NCI-H146 (cell line): Measurements from ENCODE around the gene ELMOD1.

ENCODE experiments used
- DNase-seq: peaks from one replicate; lab custom pipeline; 2025; lab: John Stamatoyannopoulos, UW

Gene ELMOD1

DNA sequence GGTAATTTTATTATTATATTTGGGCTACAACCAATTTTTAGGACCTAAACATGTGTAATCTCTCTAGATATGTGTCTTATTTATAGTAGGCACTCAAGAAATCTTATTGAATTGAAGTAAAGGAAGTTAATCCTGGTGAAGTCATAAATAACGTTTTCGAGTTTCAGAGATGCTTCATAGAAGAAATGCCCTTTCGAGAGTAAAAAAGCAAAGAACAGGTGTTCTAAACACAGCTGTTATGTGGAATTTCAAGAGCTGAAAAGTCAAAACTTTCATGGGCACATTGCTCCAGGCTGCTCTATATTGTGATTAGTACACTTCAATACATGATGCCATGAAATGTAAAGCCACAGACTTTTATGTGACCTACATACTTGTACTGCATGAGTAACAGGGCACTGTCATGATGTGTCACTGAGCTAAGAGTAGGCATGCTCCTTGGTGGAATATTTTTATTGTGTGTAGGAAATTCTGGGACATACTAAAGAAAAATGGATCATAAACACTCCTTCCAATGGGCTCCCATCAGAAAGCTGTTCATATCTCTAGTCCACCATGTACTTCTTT, 7.2 kb upstream of the ELMOD1 start:
- DNase-seq = no peak

DNA sequence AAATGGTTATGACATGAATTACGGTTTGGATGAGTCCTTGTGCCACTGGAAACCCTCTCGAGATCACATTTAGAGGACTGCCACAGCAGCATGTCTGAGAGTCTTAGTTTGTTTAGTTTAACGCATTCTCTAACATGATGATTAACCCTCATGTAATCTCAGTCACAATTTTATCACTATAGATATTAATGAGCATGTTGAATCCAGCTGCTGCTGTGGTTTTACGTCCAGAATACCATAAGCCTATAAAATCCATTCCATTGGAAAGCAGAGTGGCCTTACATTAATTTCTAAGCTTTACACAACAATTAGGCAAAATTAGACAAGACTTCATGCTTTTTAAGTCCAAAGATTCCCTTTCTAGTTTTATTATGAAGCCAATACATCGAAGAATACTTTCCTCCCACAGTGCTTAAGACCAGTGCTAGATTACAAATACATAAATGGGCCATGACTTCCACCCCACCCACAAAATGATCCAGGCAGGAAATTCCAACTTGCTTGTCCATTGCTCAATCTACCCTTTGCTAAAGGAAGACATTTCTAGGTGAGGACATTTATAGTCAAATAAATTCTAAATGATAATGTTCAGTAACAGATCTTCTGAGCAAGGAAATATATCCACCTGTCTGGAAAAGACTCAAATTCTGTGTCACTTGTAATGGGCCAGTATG, 3.5 kb upstream of the ELMOD1 start:
- DNase-seq = no peak

DNA sequence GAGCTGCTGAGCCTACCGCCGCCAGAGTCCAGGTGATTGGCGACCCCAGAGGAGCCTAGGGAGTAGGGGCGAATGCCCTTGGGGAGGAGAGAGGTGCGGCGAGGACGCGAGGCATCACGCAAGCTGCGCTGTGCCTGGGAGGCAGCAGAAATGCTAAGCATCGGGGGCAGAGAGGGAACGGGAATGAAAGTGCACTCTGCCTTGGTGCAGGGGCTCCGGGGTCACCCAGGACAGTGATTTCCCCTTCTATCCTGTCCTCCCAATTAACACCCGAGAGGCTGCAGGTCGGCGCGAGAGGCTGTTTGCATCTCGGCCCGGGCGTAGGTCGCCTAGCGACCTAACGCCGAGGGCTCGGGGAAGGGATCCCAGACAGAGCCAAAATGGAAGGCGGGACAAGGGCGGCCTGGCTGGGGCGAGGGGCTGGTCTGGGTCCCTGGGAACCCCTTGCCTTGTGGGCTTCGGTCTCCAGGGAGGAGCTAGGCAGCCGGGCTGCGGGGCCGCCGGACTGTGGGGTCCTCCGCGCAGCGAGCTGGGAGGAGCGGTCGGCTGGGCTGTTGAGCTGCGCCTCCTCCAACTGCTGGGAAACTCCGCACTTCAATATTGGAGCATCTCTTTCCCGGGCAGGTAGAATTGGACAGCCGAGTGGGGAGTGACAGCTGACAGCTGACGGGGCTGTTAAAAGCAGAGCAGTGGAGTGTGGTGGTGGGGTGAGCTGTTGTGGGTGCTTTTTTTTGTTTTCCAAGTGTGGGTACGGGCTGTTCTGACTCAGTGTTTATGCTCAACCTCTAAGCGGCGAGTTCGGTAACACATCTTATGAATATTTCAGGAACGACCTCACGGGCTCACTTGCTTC, 657 bp downstream of the ELMOD1 start:
- DNase-seq = no peak

GRCh38 chr11:107592231-107592590, 1.3 kb downstream of the ELMOD1 start:
- DNase-seq = no peak

- DNase-seq = no peak
These were observed 1.9 kb downstream of the ELMOD1 start for GRCh38 chr11:107592813-107593212.

GRCh38 chr11:107593951-107594350, 3.0 kb downstream of the ELMOD1 start:
- DNase-seq = no peak

GRCh38 chr11:107594736-107595135, 3.8 kb downstream of the ELMOD1 start:
- no peak for DNase-seq

DNA sequence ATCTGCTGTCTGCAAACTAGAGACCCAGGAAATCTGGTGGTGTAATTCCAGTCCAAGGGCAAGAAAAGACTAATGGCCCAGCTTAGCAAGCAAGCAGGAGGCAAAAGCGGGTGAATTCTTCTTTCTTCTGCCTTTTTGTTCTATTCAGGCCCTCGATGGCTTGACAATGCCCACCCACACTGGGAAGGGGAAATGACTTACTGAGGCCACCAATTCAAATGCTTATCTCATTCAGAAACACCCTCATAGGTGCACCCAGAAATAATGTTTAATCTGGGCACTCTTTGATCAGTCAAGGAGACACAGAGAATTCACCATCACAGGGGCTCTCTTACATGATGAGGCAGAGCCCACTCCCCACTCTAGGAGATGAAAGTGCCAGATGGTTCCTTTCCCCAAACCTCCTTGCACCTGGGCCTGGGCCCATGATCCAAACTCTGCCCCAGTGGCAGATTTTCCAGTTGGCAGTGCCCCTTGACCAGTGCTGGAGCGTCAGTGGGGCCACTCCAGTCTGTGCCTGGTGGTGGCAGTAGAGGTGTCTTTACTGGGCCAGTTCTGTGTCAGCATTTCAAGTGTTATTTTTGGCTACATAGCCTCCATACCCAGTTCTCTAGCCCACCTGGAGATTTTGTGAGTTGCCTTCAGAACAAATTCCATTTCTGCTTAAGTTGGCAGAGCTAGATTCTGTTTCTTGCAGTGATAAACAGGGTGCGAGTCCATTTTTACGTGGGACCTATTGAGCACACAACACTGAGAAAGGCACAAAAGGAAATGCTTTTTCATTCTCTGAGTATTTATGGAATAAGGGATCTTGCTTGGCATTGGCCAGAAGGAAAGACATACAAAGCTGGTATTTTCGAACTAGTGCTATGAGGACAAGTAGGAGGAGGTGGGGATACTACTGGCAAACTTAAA, 7.5 kb downstream of the ELMOD1 start:
- DNase-seq = no peak

DNA sequence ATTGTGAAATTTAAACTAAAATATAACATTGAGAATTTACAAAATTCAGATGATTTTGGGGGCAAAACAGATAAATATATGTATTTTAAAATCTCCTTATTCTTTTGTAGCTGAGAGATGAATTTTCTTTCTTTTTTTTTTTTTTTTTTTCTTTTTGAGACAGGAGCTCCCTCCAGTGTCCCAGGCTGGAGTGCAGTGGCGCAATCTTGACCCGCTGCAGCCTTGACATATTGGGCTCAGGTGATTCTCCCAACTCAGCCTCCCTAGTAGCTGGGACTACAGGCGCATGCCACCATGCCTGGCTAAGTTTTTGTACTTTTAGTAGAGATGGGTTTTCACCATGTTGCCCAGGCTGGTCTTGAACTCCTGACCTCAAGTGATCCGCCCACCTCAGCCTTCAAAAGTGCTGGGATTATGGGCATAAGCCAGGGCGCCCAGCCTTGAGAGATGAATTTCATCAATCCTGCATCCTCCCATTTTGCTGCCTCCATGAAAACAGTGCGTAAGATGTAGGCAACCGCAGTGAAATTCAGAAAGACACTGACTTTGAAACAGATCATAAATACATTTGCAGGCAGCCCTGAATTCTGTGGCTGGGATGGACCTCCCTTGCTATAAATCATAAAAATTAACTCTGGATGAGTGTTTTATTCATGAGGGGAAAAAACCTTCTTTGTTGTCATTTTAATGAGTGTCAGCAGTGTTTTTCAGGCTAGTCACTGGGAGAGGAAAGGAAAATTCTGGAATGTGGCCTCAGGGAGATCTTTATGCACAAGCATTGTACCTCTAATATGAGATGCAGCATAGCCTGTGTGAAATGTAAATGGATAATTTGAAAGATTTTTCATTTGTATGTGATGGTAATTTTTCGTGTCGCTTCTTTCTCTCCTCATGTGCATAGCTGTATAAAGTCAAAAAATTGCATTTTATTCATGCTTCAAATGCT, 14.4 kb downstream of the ELMOD1 start:
- DNase-seq = no peak

DNA sequence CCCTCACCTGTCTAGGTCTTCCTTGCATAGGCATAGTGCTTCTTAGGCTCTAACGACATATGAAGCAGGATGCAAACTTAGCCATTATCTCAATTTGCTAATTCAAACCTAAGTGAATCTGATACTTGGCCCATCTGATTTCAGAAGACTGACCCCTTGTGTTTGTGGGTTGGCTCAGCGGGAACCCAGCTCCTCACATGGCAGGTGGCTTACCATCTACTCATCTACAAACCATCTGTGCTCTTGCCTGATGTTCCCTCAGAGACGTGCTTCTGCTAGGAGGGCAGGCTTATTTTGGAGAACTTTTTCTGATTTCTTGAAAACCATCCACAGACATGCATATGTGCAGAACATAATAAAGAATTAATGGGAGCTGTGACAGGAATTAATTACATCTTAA, 15.2 kb downstream of the ELMOD1 start:
- no peak for DNase-seq

DNA sequence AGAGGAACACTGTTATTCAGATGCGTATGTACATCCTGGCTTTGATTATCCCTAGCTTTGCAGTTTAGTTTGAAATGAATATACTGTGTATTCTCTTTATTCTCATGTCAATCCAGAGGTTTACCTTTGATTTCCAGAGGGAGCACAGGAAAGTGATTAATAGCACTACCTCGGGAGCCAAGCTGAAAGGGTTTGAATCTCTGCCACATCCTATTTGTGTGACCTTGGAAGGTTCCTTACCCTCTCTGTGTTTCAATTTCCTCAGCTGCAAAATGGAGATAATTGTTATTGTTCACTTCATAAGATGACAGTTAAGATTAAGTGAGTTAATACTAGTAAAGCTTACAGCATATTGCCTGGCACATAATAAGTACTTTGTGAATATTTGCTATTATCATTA, 17.9 kb downstream of the ELMOD1 start:
- DNase-seq = no peak

DNA sequence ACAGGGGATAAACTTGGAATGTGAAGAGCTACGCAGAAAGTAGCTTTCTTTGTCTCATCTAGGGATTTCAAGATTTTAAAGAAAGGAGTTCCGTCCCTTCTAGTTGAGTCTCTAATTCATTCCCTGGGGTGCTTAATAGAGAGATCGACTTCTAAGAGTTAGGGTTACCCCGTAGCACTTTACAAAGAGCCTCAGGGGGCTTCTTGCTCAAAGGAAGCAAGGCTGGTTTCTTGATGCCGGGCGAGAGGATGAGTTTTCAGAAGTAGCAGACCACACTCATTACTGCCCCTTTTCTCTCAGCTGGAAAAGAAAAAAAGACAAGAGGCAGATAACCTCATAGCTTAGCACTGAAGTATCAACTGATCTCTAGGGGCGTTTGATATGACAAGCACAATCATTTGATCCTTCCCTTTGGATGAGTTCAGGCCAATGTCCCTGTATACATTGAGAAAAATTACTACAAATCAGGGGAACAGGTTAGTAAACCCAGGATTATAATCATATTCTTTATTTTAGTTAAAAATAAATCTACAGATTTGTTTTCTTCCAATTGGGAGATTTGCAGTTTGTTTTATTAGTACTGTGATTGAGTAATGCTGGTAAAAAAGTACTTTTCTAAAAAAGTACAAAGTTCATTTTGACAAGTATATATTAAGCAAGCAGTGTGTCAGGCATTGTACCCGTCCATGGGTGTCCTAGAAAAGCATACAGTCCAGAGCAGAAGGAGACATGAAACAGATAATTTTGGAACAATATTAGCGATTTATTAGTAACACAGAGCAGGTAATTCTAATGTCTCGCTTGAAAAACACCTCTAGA, 18.7 kb downstream of the ELMOD1 start:
- no peak for DNase-seq

GRCh38 chr11:107612445-107612844, 21.5 kb downstream of the ELMOD1 start:
- no peak for DNase-seq

DNA sequence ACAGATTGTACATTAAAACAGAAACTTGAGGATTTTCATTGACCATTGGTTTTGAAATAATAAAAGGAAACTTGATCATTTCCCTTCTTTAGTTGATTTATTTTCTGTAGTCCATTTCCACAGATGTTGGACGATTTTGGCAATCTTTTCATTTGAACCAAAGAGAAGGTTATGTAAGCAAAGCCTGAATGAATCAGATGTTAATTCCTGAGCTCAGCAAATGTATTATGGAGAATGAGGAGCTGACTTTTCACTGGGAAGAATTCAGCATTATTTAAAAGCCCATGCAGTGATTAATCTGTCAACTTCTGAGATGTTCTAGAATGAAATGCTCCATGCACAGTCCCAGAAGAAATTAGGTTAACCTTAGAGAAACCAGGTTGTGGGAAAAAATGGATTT, 29.0 kb downstream of the ELMOD1 start:
- no peak for DNase-seq

DNA sequence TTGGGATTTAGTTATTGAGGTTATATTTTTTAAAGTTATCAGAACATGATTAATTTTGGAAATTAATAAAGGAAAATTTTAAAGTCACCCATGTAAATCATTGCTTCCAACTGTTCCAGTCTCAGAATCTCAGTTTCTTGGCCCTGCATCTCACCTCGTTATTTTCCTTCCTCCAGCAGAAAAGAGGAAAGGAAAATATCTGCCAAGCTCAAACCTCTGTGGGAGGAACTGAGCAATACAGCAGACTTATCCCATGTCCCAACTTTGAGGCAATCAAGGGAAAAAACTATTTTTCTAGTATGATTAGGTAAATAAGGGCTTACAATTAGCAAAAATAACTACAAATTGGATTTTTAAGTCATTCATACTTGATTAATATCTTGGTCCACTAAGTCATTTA, 30.1 kb downstream of the ELMOD1 start:
- no peak for DNase-seq

DNA sequence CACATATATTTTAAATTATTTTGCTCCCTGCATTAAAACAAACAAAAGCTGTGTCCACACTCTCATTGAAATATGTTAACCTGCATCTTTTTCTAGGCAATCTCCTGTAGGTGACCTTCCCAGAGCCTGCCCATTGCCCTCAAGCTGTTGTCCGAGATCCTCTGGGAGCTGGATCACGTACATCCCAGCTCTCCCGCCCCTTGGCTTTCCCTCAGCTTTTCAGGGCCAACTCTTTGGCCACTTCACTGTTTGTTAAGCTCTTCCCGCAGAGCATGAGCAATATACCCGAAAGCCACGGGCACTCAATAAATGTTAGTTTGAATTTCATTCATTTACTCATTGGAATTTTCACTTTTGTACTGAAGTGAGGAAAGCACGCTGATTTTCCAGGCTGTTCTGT, 32.2 kb downstream of the ELMOD1 start:
- no peak for DNase-seq

- DNase-seq = no peak
These were observed 34.2 kb downstream of the ELMOD1 start for GRCh38 chr11:107624983-107625684.

- DNase-seq = no peak
These were observed 34.7 kb downstream of the ELMOD1 start for GRCh38 chr11:107625685-107625989.

DNA sequence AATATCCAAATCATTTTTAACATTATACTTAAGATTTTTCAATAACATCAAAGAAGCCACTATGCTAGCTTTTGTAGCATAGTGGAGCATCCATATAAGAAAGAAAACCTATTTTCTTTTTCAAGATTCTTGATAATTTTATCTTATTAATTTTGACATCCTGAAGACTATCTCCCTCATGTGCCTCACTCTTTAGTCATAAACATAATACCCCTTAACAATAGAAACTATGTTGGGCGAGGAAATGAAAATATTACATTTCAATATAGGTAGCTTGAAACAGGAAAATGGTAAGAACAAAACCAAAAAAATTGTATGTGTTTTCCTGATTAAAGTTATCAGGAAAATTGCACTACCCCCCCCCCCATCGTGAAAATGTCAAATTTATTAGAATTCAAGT, 40.1 kb downstream of the ELMOD1 start:
- no peak for DNase-seq

GRCh38 chr11:107631931-107632330, 41.0 kb downstream of the ELMOD1 start:
- no peak for DNase-seq
